Renal cortex interstitium (tissue), 11 donors: Measurements from ENCODE around the gene UMODL1. TPM values are rescaled to one million over a fixed set of nuclear protein-coding genes. Genes with fewer than 3 reads are reported as not detected.

Source experiments
- DNase-seq, 11 donors: peaks; one replicate each; pipeline ENCODE4 v3.0.0-alpha.2; 2013; ENCODE audit warnings: low read depth in 9 of 11, low spot score in 4 of 11; ENCODE audit errors: extremely low read depth in 1 of 11
- polyA plus RNA-seq, 3 donors: library from polyadenylated mRNA; unstranded; fragments of 120-200 nt; gene quantifications; one replicate each; pipeline ENCODE4 v1.2.1, GENCODE V29; 2013; ENCODE audit not compliant: insufficient read length in 3 of 3

Gene UMODL1
- polyA plus RNA-seq, 3 donors: 0.17 to 0.45 TPM; not detected in 1

- DNase-seq: no peak
These were observed 82.0 kb downstream of the UMODL1 start for GRCh38 chr21:42153046-42153686.

DNA sequence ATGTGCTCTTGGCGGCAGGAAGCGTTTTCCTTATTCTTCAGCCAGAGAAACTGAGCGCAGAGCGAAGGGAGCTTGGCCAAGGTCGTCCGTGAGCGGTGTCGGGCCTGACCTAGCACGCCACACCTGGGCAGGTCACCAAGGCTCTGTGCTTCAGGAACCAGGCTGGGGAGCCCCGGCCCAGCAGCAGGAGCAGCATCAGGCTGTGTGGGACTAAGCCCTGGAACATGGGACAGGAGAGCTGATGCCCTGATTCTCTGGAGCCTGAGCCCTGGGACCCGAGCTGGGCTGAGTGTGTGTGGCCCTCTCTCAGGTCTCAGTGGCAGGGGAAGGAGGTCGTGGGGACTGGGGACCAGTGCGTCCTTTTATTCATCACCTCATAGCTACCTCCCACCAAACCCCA lies 82.6 kb downstream of the UMODL1 start:
- no peak for DNase-seq

DNA sequence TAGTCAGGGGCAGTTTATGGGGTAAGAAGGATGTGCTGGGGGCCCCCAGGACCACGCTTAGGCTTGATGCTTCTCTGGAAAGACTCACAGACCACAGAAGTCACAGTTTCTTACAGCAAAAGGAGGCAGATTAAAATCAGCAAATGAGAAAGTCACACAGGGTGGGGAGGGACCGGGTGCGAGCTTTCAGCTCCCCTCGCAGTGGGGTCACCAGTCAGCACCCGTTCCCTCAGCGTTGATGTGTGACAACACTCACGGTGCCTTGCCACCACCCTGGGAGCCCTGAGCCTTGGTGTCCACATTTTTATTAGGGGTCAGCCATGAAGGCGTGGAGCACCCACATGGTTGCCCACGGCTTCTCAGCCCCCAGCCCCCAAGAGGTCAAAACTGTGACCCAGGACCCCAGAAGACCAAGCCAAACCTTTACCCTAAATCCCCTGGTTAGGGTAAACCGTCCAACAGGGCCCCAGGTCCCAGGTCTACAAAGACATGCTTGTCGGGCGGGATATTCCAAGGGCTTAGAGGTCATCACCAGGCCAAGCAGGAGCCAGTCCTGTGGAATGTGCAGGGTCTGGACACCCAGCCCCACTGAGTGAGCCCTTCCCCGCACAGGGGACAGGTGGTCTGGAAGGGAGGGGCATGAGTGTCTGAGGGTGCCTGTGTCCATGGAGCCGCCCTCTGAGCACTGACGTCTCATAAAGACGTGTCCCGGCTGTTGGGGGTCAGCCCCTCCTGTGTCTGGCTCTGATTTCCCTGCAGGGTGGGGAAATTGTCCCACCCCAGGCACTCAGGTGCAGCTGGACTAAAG lies 83.3 kb downstream of the UMODL1 start:
- DNase-seq: no peak

DNA sequence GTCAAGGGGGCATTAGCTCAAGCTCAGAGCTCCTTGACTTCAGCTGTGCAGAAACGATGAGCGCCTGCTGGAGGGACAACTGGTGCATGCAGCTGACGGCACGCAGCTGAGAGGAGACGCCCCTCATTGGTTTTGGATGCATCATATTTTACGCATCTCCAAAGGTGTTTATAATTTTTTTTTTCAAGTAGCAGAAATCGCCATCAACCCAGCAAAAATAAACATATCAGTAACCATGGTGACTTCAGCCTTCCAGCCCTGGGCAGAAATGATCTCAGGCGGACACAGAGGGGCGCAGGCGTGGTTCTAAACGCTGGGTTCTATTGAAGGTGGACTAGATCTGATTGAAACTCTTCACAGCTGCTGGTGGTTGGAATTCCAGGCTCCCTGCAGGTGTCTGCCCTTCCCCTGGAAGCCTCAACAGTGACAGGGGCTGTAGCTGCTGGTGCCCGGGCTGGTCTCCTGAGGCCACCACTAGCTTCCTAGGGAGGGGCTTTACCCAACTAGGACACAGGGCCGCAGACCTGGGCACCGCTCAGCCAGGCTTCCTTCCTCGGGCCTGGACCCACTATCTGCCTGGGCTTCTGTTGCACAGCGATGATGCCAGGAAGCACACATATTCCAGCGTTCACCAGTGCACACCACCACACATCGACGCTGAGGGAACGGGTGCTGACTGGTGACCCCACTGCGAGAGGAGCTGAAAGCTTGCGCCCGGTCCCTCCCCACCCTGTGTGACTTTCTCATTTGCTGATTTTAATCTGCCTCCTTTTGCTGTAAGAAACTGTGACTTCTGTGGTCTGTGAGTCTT lies 84.1 kb downstream of the UMODL1 start:
- no peak for DNase-seq

GRCh38 chr21:42156690-42157605 lies 85.8 kb downstream of the UMODL1 start:
- DNase-seq: no peak

DNA sequence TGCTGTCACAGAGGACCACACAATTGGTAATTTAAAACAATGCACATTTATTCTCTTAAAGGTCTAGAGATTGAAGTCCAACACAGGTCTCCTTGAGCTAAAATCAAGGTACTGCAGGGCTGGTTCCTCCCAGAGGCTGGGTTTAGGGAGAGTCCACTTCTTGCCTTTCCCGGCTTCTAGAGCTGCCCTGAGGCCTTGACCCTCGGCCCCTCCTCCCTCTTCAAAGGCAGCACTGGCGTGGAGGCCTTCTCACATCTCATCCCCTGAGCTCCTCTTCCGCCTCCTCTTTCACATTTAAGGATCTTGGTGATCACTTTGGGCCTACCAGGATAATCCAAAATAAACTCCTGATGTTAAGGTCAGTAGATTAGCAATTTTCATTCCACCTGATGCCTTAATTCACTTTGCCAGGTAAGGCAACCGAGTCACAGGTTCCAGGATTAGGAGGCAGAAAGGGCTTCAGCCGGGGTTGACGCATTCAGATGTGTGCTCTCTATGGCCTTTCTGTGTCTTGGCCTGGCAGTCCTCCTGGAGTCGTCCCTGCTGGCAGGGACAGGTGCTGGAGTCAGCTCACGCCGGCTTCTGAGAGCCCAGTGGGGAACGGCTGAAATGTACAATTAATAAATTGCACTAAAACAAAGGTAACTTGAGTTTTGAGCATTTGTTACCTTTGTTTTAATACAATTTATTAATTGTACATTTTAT lies 86.6 kb downstream of the UMODL1 start:
- DNase-seq: no peak

DNA sequence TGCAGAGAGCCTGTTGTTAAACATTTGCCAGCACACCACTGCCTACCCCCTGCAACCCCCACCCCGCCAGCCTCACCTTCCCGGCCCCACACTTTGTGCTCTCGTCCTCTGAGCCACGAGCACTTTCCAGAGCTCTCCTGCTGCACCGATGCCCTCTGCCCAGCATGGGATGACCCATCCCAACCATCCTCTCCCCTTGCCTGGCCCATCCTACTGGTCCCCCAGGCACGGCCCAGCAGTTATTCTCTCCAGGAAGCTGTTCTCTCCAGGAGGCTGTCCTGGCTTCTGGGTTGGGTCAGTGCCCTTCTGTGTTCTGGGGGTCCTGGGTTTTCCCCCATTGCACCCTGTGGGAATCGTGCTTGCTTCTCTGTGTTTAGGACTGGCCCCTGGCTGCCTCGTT lies 87.7 kb downstream of the UMODL1 start:
- no peak for DNase-seq

DNA sequence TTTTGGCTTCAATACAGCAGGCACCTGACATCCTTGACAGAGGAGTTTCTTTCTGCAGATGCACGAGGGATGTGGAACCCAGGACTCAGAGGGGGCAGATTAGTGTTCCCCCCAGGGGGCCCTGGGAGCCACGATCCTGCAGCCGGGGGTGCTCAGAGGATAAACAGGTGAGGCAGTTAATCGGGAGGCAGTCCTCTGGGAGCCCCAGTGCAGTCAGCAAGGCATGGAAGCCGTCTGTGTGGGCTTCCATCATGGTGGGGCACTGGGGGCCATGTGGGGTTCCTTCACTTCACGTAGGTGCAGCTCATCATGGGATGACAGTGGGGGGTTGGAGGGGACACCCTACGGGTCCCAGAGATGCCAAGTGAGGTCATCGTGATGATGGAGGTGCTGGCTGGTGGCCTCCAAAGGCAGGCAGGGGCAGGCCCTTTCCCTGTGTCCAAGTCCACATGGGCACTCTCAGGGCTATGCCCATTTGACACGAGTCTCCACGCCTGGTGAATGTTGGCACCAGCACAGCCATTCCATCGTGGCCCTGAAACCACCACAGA lies 88.5 kb downstream of the UMODL1 start:
- no peak for DNase-seq

DNA sequence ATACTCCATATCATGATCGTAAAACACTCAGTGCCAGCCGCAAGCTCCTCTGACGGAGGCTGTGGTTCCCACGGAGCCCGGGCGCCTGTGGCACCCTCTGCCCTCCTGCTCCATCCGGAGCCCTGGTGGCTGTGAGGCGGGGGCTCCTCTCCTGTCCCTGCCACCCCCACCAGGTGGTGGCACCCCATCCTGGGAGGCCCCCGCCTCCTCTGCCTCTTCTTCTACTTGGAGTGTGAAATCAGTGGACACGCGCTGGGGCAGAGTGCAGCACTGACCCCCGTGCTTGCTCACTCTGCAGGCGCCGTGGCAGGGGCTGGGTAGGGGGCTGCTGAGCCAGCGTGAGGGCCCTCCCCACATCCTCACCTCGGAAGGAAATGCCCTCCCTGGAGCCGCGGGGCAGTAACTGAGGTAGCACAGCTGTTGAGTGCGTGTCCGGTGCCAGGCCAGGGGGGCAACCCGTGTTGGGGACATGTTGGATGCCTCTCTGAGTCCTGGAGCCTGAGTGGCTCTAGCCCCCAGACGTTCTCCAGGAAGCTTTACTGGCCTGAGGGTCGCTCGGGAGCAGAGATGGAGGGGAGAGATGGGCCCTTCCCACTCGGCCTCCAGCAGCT lies 89.1 kb downstream of the UMODL1 start:
- DNase-seq: no peak

DNA sequence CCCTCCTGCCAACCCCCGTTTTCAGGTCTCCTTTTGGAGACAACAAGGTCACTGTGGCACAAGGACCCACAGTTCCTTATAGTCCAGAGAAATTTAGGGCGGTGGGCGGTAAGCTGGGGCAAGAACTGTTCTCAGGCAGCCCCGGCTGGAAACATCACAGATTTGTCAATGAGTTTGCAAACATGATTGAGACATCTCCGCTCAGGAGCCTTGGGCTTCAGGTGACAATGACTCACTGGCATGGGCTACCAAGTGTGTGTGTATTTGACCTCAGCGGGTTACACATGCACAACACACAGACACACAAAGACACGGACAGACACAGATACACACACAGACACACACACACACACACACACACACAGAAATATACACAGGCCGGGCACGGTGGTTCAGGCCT lies 89.6 kb downstream of the UMODL1 start:
- DNase-seq: no peak

GRCh38 chr21:42161401-42161955 lies 90.4 kb downstream of the UMODL1 start:
- DNase-seq: no peak

GRCh38 chr21:42161956-42162681 lies 91.0 kb downstream of the UMODL1 start:
- peak in 1 of 11 donors; percentile 40 for DNase-seq

- no peak for DNase-seq
These were observed 91.9 kb downstream of the UMODL1 start for GRCh38 chr21:42162831-42163510.

GRCh38 chr21:42163511-42163863 lies 92.4 kb downstream of the UMODL1 start:
- no peak for DNase-seq

GRCh38 chr21:42164064-42164789 lies 93.1 kb downstream of the UMODL1 start:
- DNase-seq: no peak

DNA sequence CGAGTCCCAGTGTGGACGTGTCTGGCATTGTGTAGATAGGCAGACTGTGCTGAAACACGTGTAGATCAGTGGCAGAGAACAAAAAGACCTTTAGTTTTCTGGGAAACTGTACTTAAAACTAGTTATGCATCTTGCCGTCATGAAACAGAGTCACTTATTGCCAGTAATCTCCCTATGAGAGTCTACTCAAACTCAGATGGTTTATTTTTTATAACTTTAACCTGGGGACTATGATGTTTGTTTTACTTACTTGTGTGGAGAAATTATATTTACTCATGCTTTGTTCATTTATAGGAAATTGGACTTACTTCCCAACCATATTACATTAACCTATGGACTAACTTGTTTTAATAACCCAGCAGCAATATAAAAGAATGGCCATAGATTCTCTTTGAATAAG lies 93.7 kb downstream of the UMODL1 start:
- DNase-seq: no peak
